Activated CD8-positive, alpha-beta memory T cell treated with anti-CD3 and anti-CD28 coated beads, Interleukin-2, amount 50 U/mL, for 1 hour (primary cell): Measurements from ENCODE around the gene ALPK3.

Experiments
- DNase-seq: peaks from one replicate; pipeline ENCODE4 v3.0.0-alpha.2; 2020; ENCODE audit errors: extremely low read depth

The ALPK3 gene

GRCh38 chr15:84799511-84800187 is 17.5 kb upstream of the ALPK3 start:
- no peak for DNase-seq

- no peak for DNase-seq
These were observed 16.8 kb upstream of the ALPK3 start for GRCh38 chr15:84800365-84800806.

- DNase-seq = no peak
These were observed 12.9 kb upstream of the ALPK3 start for GRCh38 chr15:84804005-84804900.

GRCh38 chr15:84805221-84805620 is 11.9 kb upstream of the ALPK3 start:
- no peak for DNase-seq

GRCh38 chr15:84807228-84807627 is 9.9 kb upstream of the ALPK3 start:
- DNase-seq = no peak

DNA sequence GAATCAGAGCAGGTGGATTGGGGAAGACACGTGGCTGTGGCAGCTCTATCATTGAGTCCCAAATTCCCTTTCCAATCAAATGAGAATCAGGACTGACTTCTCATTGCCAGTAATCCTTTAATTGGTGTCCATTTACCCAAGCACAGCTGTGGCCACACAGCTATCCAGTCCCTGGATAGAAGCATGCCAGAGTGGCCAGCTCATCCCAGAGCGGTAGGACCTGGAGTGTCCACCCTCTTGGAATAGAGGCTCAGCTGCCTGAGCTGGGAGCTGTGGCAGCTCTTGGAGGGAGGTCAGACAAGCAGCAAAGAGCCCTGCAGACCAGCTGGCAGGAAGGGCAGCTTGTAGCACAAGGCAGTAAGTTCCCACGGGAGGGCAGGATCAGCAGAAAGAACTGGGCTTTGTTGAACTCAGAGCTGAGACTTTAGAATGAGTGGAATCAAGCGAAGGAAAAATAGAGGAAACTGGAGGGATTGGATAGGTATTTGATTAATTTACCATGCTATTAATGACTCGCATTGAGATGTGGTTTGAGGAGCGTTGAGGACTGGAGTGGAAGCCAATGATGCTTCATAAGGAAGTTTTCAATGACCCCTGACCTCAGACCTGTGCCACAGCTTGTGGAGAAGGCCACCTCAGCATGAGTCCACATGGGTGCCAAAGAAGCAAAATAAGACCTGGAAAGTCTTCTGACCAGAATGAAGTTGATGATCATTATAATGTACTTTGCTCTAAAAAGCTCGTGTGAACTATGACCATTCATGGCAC is 6.9 kb upstream of the ALPK3 start:
- no peak for DNase-seq

DNA sequence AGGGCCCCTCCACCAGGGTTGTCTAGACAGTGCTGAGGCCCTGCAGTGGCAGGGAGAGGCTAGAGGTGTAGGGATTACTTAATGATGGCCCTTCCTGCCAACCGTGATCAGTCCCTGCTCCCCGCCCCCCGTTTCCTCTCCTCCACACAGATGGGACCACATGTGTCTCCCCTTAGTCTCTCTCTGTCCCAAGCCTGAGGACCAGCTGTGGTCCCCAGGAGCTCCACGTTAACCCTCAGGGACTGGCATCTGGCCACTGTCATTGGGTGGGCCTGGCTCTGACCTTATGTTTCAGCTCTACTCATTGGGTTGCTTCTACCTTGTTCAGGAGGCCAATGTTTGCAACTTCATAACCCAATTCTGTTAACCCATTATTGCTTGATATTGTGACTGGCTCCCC is 6.0 kb upstream of the ALPK3 start:
- DNase-seq = no peak

DNA sequence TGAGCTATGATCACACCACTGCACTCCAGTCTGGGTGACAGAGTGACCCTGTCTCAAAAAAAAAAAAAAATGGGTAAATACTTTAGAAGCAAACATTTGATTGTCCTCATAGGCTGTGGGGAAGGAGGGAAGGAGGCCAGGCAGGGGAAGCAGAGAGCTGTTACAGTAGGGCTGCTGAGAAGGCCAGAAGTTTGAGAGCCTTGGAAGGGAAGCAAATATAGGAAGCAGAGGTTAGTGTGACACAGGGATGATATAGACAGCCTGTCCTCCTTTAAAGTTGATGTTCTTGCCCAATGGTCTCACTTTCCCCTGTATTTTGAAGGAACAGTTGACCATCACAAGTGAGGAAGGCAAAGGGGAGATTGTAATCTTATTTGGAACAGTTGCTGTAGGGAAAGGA is 5.3 kb upstream of the ALPK3 start:
- no peak for DNase-seq

GRCh38 chr15:84812842-84813241 is 4.3 kb upstream of the ALPK3 start:
- no peak for DNase-seq

DNA sequence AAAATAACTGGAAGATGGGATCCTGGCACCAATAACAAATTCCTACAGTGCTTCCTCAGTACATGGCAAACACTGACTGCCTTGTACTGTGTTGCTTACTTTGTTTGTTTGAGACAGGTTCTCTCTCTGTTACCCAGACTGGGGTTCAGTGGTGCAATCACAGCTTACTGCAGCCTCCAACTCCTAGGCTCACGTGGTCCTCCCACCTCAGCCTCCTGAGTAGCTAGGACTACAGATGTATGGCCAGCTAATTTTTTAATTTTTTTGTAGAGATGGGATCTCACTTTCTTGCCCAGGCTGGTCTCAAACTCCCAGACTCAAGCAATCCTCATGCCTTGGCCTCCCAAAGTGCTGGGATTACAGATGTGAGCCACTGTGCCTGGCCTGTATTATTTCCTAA is 3.7 kb upstream of the ALPK3 start:
- no peak for DNase-seq

DNA sequence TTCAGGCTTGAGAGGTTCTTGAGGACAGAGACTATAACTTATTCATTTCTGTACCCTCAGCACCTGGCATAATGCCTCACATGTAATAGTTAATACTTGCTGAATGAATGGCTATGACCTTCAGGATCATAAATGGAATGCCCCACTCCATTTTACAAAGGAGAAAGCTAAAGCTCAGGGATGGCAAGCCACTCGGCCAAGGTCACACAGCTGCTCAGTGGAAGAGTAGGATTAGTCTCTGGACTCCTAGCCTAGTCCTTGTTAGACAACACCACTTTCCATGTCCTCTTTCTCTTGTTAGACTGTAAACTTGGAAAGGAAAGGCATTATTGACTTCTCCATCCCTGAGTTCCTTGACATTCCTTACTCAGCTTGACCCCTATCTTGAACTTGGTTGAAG is 3.2 kb upstream of the ALPK3 start:
- no peak for DNase-seq

DNA sequence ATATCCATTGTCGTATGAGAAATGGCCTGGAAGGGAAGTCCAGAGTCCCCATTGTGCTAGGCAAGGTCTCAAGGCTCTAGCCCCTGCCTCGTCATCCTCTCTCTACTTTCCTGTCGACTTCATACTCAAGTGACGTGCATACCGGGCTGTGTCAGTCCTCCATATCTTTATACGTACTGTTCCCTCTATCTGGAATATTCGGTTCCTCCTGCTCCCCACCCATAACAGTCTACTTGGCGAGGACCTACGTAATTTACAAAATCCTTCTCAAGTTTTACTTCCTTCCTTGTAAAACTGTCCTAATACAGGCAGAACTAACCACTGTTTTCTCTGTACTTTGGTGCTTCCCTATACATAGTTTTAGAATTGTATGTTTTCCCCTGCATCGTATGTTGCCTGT is 2.2 kb upstream of the ALPK3 start:
- DNase-seq = no peak

- no peak for DNase-seq
These were observed 418 bp downstream of the ALPK3 start for GRCh38 chr15:84817466-84818081.

- DNase-seq = no peak
These were observed 1.3 kb downstream of the ALPK3 start for GRCh38 chr15:84818261-84819131.

GRCh38 chr15:84819291-84819768 is 2.2 kb downstream of the ALPK3 start:
- DNase-seq = no peak

GRCh38 chr15:84819791-84820190 is 2.6 kb downstream of the ALPK3 start:
- no peak for DNase-seq

DNA sequence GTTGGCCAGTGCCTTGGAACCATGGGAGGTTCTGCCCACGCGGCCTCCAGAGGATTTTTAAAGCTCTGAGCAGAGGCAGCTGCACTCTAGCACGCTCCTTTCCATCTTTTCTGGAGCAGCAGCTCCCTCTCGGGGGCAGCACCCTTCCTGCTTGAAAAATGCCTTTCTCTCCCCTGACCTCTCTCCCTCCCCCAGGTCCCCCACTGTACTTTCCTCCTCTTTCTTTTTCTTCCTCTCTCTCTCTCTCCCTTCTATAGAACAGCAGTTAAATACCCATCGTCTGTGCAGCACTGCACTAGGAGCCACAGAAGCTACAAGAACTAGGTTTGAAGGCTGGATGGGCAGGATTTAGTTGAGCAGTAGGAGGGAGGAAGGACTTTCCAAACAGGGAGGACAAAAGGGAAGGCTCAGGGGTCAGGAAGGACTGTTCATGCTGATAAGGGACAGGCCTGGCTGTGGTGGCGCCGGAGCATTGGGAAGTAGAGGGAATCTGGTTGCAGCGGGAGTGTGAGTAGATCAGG is 4.4 kb downstream of the ALPK3 start:
- DNase-seq = no peak

DNA sequence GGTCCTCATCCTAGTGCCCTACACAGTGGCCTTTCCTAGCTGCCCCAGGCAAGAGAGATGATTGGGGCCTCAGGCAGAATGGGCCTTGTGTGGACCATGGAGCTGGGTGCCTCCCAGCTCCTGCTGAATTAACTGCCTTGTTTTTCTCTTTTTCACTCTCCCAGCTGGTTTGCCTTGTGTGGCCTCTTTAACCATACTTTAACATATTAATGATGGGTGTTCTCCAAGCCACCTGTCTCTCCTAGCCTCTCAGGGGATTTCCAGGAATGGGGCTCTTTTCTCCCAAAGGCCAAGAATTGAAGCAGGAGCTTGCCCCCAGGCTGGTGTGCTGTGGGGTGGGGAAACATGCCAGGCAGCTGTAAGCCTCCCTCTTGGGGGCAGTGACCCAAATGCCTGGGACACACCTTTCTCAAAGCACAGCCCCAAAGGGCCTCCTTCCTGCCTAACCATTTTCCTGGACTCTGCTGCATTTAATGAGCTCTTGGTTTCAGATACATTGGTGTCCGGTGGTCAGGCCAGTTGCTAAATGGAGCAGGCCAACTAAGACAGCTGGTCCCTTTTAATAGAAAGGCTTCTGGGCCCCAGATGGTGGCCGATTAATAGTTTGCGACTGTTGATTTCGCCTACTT is 5.6 kb downstream of the ALPK3 start:
- no peak for DNase-seq

DNA sequence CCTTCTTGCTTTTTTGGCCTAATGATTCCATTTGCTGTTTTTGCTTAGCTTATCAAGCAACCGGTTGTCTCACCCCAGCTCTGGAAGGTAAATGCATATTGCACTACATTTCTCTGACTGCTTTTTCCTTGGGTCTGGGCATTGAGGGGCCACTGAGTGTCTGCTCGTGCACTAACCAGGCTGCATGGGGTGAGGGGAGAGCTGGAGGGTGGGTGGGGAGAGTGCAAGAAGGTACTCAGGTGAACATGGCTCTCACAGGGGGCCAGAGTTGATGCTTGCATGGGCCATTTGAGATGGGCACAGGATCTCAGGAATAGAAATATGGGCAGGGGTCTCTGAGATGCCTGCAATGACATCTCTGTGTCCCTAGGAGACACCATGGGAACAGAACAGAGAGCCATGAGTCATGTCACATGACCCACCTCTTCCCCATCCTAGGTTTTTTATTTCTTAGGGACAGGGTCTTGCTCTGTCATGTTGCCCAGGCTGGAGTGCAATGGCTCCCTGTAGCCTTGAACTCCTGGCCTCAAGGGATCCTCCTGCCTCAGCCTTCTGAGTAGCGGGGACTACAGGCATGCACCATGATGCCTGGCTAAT is 6.2 kb downstream of the ALPK3 start:
- no peak for DNase-seq
